GM23248 (cell line): ENCODE measurements around the gene YBX3. TPM values are rescaled to one million over a fixed set of nuclear protein-coding genes. Genes with fewer than 3 reads are reported as not detected.
A peak's percentile ranks its signal among the peaks of the same experiment; 100 is the strongest.

Source experiments
- DNase-seq: peaks from one replicate; pipeline ENCODE4 v3.0.0-alpha.2; 2015
- H2AFZ ChIP-seq: fragments of 200-600 bp; sonication (generic); 2 replicates; pipeline ENCODE4 v1.6.1; 2016; ENCODE audit warnings: antibody characterized with exemption
- H3F3A ChIP-seq: fragments of 200-600 bp; sonication (generic); 2 replicates; pipeline ENCODE4 v1.6.1; 2016; ENCODE audit warnings: mild to moderate bottlenecking, antibody characterized with exemption, mixed run types; ENCODE audit not compliant: insufficient read depth
- H3K27ac ChIP-seq: fragments of 200-600 bp; sonication (generic); 2 replicates; pipeline ENCODE4 v1.5.1; 2016; ENCODE audit warnings: mild to moderate bottlenecking
- H3K27me3 ChIP-seq: fragments of 200-600 bp; sonication (generic); replicated peaks from 2 replicates; pipeline ENCODE4 v1.6.1; 2016; ENCODE audit warnings: mild to moderate bottlenecking; ENCODE audit not compliant: insufficient read depth
- H3K36me3 ChIP-seq: fragments of 200-600 bp; sonication (generic); 2 replicates; pipeline ENCODE4 v1.6.1; 2016; ENCODE audit warnings: low read depth, mild to moderate bottlenecking
- H3K4me1 ChIP-seq: fragments of 200-600 bp; sonication (generic); 2 replicates; pipeline ENCODE4 v1.6.1; 2016; ENCODE audit warnings: mild to moderate bottlenecking; ENCODE audit not compliant: insufficient read depth
- H3K4me2 ChIP-seq: fragments of 200-600 bp; sonication (generic); one replicate; pipeline ENCODE4 v1.6.1; 2016; ENCODE audit warnings: mild to moderate bottlenecking; ENCODE audit not compliant: unreplicated experiment
- H3K4me3 ChIP-seq: fragments of 200-600 bp; sonication (generic); 2 replicates; pipeline ENCODE4 v1.5.1; 2016; ENCODE audit warnings: mild to moderate bottlenecking
- H3K79me2 ChIP-seq: fragments of 200-600 bp; sonication (generic); 2 replicates; pipeline ENCODE4 v1.6.1; 2016; ENCODE audit warnings: mild to moderate bottlenecking; ENCODE audit not compliant: insufficient read depth
- H3K9ac ChIP-seq: fragments of 200-600 bp; sonication (generic); 2 replicates; pipeline ENCODE4 v1.6.1; 2016; ENCODE audit warnings: mild to moderate bottlenecking
- H3K9me2 ChIP-seq: fragments of 200-600 bp; sonication (generic); 2 replicates; pipeline ENCODE4 v1.6.1; 2016; ENCODE audit warnings: mixed run types, mild to moderate bottlenecking, moderate library complexity; ENCODE audit not compliant: insufficient read depth
- H3K9me3 ChIP-seq: fragments of 200-600 bp; sonication (generic); one replicate; pipeline ENCODE4 v1.6.1; 2017; ENCODE audit warnings: low read depth
- H4K20me1 ChIP-seq: fragments of 200-600 bp; sonication (generic); 2 replicates; pipeline ENCODE4 v1.6.0; 2016; ENCODE audit not compliant: insufficient read depth
- EZH2 ChIP-seq: fragments of 200-600 bp; sonication (generic); IDR thresholded peaks from 2 replicates; pipeline ENCODE4 v1.6.1; 2018; ENCODE audit warnings: antibody characterized with exemption, mild to moderate bottlenecking; ENCODE audit not compliant: insufficient read depth, poor library complexity, severe bottlenecking
- EZH2phosphoT487 ChIP-seq: fragments of 200-600 bp; sonication (generic); IDR thresholded peaks from 2 replicates; pipeline ENCODE4 v1.6.1; 2018; ENCODE audit warnings: antibody characterized with exemption, moderate library complexity, mild to moderate bottlenecking, low read depth; ENCODE audit not compliant: insufficient read depth
- WGBS, 2 experiments: methylation state at CpG; one replicate each; pipeline ENCODE4 v1.1.6; 2015 to 2017; ENCODE audit warnings: low lambda C conversion rate in 2 of 2, low coverage in 1 of 2; ENCODE audit errors: missing lambda C conversion rate in 2 of 2; 5-methylcytosine and 5-hydroxymethylcytosine counted together
- in situ Hi-C: fragments of 300-500 bp; cut with MboI; formaldehyde crosslinking; loops from 2 replicates; pipeline ENCODE4 v1.15.0; 2020
- polyA plus RNA-seq: library from polyadenylated mRNA; unstranded; fragments of >200 nt; fragmentation: Nextera tagmentation; extraction: Ambion mirVana; gene quantifications from 2 replicates; pipeline ENCODE4 v1.2.1, GENCODE V29; 2016
- total RNA-seq: library from RNA; depleted of rRNA; stranded (reverse); fragments of >200 nt; shearing (Covaris generic); gene quantifications from 2 replicates; pipeline ENCODE4 v1.2.3, GENCODE V29; 2014

YBX3 gene
- total and polyA plus RNA-seq, 2 experiments from 2014 or later = 108 to 215 TPM

DNA sequence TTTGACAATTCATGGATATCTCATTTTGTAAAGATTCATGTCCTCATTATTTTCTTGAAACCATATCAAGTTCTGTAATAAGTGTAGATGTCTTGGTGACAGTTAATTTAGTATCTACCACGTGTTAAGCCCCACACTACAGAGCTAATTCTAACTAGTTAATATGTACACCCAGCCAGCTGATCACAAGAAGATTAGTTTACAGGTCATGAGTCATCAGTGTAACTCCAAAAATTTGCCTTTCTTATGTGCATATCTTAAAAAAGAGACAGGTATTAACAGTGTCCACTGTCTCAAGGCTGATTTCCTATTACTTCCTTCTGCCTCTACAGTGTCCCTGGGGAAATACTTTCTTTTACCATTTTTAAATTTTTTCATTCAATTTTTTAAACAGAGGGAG is 13.3 kb upstream of the YBX3 start:
- Histone ChIP-seq H3F3A (no peaks in the 10 kb centered on the region), H2AFZ (no peak overlapping the region), H4K20me1 (no peaks in the 10 kb centered on the region), H3K9me2 (no peaks in the 10 kb centered on the region), H3K9me3 (no peaks in the 10 kb centered on the region), H3K4me3 (no peak overlapping the region), H3K27ac (no peak overlapping the region), H3K27me3 (0 out of 2 replicates have a peak, but pooled peaks cover 5% of the 10 kb centered on the region), H3K4me2 (no peak overlapping the region), H3K9ac (no peak overlapping the region), H3K36me3 (no peaks in the 10 kb centered on the region), H3K79me2 (no peaks in the 10 kb centered on the region), H3K4me1 (no peaks in the 10 kb centered on the region)
- in situ Hi-C loops = no loop called here
- DNase-seq = peak; percentile 29
- WGBS, 2 experiments = 67 to 73% methylated on average over 1 of the region's 1 CpG
- TF ChIP-seq EZH2 = no peak
- no peak for TF ChIP-seq EZH2phosphoT487

DNA sequence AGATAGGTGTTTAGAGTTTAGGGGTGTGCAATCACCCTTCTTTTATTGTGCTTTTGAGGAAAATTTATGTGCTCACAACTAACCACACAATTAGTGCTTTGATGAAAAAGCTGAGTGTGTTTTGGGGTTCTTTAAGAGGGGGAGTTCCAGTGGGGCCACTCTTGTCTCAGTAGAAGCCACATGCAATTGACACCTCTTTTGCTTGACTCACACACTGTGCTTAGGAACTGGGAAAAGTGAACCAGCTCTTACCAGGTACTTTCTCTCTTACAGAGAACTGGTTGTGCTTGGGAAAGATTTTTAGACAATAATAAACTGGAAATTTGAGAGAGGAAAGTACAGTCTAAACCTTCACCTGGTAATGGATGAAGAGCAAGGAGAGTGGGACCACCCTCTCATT is 12.3 kb upstream of the YBX3 start:
- in situ Hi-C loops = no loop called here
- H3K27me3 ChIP-seq = 0 out of 2 replicates have a peak, but pooled peaks cover 5% of the 10 kb centered on the region
- no peak overlapping the region for H2AFZ ChIP-seq
- H3K36me3 ChIP-seq = no peaks in the 10 kb centered on the region
- no peak overlapping the region for H3K4me3 ChIP-seq
- no peak overlapping the region for H3K4me2 ChIP-seq
- no peak for DNase-seq
- H3K9me2 ChIP-seq = no peaks in the 10 kb centered on the region
- no peak overlapping the region for H3K9ac ChIP-seq
- no peaks in the 10 kb centered on the region for H3K79me2 ChIP-seq
- H3K4me1 ChIP-seq = no peaks in the 10 kb centered on the region
- TF ChIP-seq EZH2phosphoT487 (no peak), EZH2 (no peak)
- H3K27ac ChIP-seq = no peak overlapping the region
- H3F3A ChIP-seq = no peaks in the 10 kb centered on the region
- H4K20me1 ChIP-seq = no peaks in the 10 kb centered on the region
- no peaks in the 10 kb centered on the region for H3K9me3 ChIP-seq

DNA sequence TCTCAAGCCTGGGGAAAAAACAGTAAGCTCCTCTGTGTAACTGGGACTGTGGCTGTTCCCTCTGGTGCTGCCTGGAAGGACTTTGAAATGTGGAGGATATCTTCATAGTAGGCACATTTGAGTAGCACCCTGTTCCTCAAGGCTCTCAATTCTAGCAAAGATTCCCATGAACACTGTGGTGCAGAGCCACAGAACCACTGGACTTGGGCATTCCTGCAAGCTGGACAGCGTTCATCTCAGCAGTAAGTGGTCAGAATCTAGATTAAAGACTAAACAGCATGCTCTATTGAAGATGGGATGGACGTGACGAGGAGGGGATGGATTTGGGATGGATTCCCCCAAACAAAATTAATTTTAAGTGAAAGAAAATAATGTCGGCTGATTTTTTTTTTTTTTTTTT is 9.4 kb upstream of the YBX3 start:
- no peak overlapping the region for H3K9ac ChIP-seq
- TF ChIP-seq EZH2phosphoT487 (no peak), EZH2 (no peak)
- in situ Hi-C loops = no loop called here
- no peak overlapping the region for H2AFZ ChIP-seq
- no peak overlapping the region for H3K4me2 ChIP-seq
- DNase-seq = no peak
- H3K4me3 ChIP-seq = no peak overlapping the region
- no peaks in the 10 kb centered on the region for H4K20me1 ChIP-seq
- no peaks in the 10 kb centered on the region for H3F3A ChIP-seq
- H3K4me1 ChIP-seq = no peaks in the 10 kb centered on the region
- WGBS, 2 experiments = 48 to 56% methylated on average over 4 of the region's 4 CpGs
- H3K79me2 ChIP-seq = no peaks in the 10 kb centered on the region
- no peaks in the 10 kb centered on the region for H3K9me3 ChIP-seq
- 0 out of 2 replicates have a peak, but pooled peaks cover 5% of the 10 kb centered on the region for H3K27me3 ChIP-seq
- no peaks in the 10 kb centered on the region for H3K9me2 ChIP-seq
- no peak overlapping the region for H3K27ac ChIP-seq
- no peaks in the 10 kb centered on the region for H3K36me3 ChIP-seq

DNA sequence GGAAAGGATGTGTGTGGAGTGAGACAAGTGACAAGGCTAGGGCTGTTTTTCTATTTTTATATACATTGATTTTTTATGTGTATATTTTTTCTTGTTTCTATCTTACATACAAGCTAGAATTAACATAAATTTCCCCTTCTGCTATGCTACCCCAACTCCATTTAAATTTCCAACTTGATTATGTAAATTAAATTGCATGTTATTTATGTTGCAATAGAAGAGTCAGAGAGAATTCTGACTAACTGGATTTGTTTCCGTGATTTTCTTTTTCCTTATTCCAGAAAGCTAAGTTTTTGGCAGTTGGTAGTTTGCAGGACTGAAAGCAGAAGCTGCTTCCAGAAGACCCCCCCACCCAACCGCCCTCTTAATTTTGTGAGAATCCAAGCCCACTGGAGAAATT is 8.9 kb upstream of the YBX3 start:
- H3K9ac ChIP-seq = no peak overlapping the region

DNA sequence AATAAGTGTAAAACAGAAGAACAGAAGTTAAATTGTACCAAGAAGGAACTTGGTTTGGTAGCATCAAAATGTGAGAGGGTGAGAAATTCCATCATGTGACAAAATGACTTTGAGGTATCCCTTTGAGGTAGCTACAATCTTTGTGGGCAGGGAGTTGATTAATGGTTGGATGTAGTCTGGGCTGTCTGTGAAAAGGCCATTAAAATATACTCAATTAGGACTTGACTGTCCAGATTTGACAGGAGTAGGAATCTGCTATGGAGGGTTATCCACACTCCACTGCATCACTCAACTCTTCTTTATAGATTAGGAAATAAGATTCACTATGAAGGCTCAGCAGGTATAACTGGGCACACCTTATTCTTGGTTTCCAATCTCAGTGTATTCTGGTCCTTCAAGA is 7.4 kb upstream of the YBX3 start:
- H3K9ac ChIP-seq = no peak overlapping the region
- H3F3A ChIP-seq = no peaks in the 10 kb centered on the region
- no peak for TF ChIP-seq EZH2phosphoT487
- no peaks in the 10 kb centered on the region for H4K20me1 ChIP-seq
- no peak overlapping the region for H3K4me3 ChIP-seq
- no peaks in the 10 kb centered on the region for H3K36me3 ChIP-seq
- in situ Hi-C loops = no loop called here
- H3K4me2 ChIP-seq = no peak overlapping the region
- H3K27ac ChIP-seq = no peak overlapping the region
- no peak overlapping the region for H2AFZ ChIP-seq
- no peak for DNase-seq
- H3K27me3 ChIP-seq = 0 out of 2 replicates have a peak, but pooled peaks cover 5% of the 10 kb centered on the region
- H3K79me2 ChIP-seq = no peaks in the 10 kb centered on the region
- H3K4me1 ChIP-seq = no peaks in the 10 kb centered on the region
- no peaks in the 10 kb centered on the region for H3K9me2 ChIP-seq
- H3K9me3 ChIP-seq = no peaks in the 10 kb centered on the region

More for the DNA sequence above, 8.9 kb upstream of the YBX3 start:
- no peak overlapping the region for H3K4me3 ChIP-seq
- 0 out of 2 replicates have a peak, but pooled peaks cover 5% of the 10 kb centered on the region for H3K27me3 ChIP-seq
- no peaks in the 10 kb centered on the region for H3K79me2 ChIP-seq
- H3K4me1 ChIP-seq = no peaks in the 10 kb centered on the region
- no peaks in the 10 kb centered on the region for H3K36me3 ChIP-seq
- 78 to 89% methylated on average over 2 of the region's 2 CpGs for WGBS, 2 experiments
- H3K27ac ChIP-seq = no peak overlapping the region
- no peaks in the 10 kb centered on the region for H3K9me3 ChIP-seq
- in situ Hi-C loops = no loop called here
- no peak overlapping the region for H3K4me2 ChIP-seq
- no peak for TF ChIP-seq EZH2phosphoT487
- no peak for TF ChIP-seq EZH2
- H3K9me2 ChIP-seq = no peaks in the 10 kb centered on the region
- no peaks in the 10 kb centered on the region for H4K20me1 ChIP-seq
- DNase-seq = no peak
- H3F3A ChIP-seq = no peaks in the 10 kb centered on the region
- H2AFZ ChIP-seq = no peak overlapping the region
